H1 (cell line): ENCODE measurements around the gene KCNQ2. TPM values are rescaled to one million over a fixed set of nuclear protein-coding genes. Genes with fewer than 3 reads are reported as not detected.

Experiments
- CTCF ChIA-PET: fragments of 300-600 bp; sonication (Branson Sonifier 250); formaldehyde crosslinking; loops from one replicate; lab custom pipeline; 2021; ENCODE audit not compliant: partially characterized antibody; lab: Charles Lee
- POLR2A ChIA-PET: fragments of 300-600 bp; sonication (Branson Sonifier 250); formaldehyde crosslinking; loops from one replicate; lab custom pipeline; 2021; ENCODE audit warnings: inconsistent platforms; ENCODE audit not compliant: partially characterized antibody; lab: Charles Lee
- DNase-seq, 2 experiments: peaks; one replicate each; pipeline versions ENCODE4 v3.0.0 to v3.0.0-alpha.2; 2010 to 2022; ENCODE audit warnings: low spot score in 2 of 2, low read depth in 1 of 2, mixed read lengths in 1 of 2
- FAIRE-seq: peaks from 2 replicates; lab custom pipeline; 2011; peaks lifted over from hg19 to GRCh38; lab: Jason Lieb, UNC
- H2AFZ ChIP-seq: 2 replicates; pipeline ENCODE4 v1.8.1; 2012; ENCODE audit warnings: low read length, inconsistent platforms
- H2AK5ac ChIP-seq: 2 replicates; pipeline ENCODE4 v1.6.1; 2013; ENCODE audit warnings: low read depth, low read length
- H2BK120ac ChIP-seq: replicated peaks from 2 replicates; pipeline ENCODE3; 2013; ENCODE audit warnings: low read depth, low read length, inconsistent platforms
- H2BK12ac ChIP-seq: 2 replicates; pipeline ENCODE4 v1.6.1; 2013; ENCODE audit warnings: low read depth, low read length
- H2BK15ac ChIP-seq: 2 replicates; pipeline ENCODE4 v1.6.1; 2013; ENCODE audit warnings: low read length
- H2BK20ac ChIP-seq: 2 replicates; pipeline ENCODE4 v1.6.1; 2013; ENCODE audit warnings: low read length
- H2BK5ac ChIP-seq: 2 replicates; pipeline ENCODE4 v1.6.1; 2013; ENCODE audit warnings: low read depth, low read length
- H3K14ac ChIP-seq: 2 replicates; pipeline ENCODE4 v1.6.1; 2013; ENCODE audit warnings: inconsistent platforms; ENCODE audit not compliant: insufficient read length
- H3K18ac ChIP-seq: 2 replicates; pipeline ENCODE4 v1.6.1; 2013; ENCODE audit warnings: low read length; ENCODE audit errors: extremely low read depth
- H3K23ac ChIP-seq: 2 replicates; pipeline ENCODE4 v1.6.1; 2013; ENCODE audit warnings: inconsistent platforms; ENCODE audit not compliant: insufficient read length
- H3K23me2 ChIP-seq: 2 replicates; pipeline ENCODE4 v1.6.1; 2013; ENCODE audit warnings: low read depth, low read length
- H3K27ac ChIP-seq: 2 replicates; pipeline ENCODE4 v1.6.1; 2011; ENCODE audit warnings: low read depth, low read length, inconsistent platforms
- H3K27me3 ChIP-seq, 4 experiments: replicated peaks in 1 of 4; 1 replicate in 1 of 4; 2 replicates in 3 of 4; pipeline versions ENCODE4 v1.6.1 to v1.8.1; 2011 to 2013; ENCODE audit warnings: low read length in 3 of 4, mild to moderate bottlenecking in 3 of 4, inconsistent platforms in 2 of 4, mixed read lengths in 2 of 4, moderate library complexity in 1 of 4; ENCODE audit not compliant: control insufficient read depth in 3 of 4, insufficient read depth in 3 of 4; ENCODE audit errors: extremely low read depth in 1 of 4
- H3K36me3 ChIP-seq, 4 experiments: 2 replicates each; pipeline versions ENCODE4 v1.6.1 to v1.8.1; 2011 to 2013; ENCODE audit warnings: mild to moderate bottlenecking in 4 of 4, low read length in 3 of 4, moderate library complexity in 2 of 4, control low read depth in 1 of 4, inconsistent platforms in 1 of 4; ENCODE audit not compliant: insufficient read depth in 4 of 4, control insufficient read depth in 2 of 4
- H3K4ac ChIP-seq: replicated peaks from 2 replicates; pipeline ENCODE3; 2013; ENCODE audit warnings: low read length, low read depth, mixed read lengths, inconsistent platforms; ENCODE audit not compliant: insufficient read length
- H3K4me1 ChIP-seq, 4 experiments: replicated peaks in 1 of 4; 1 replicate in 1 of 4; 2 replicates in 3 of 4; pipeline versions ENCODE4 v1.6.1 to v1.8.1; 2011 to 2013; ENCODE audit warnings: low read length in 3 of 4, inconsistent platforms in 2 of 4, mixed read lengths in 1 of 4; ENCODE audit not compliant: insufficient read depth in 4 of 4, control insufficient read depth in 3 of 4
- H3K4me2 ChIP-seq, 2 experiments: 2 replicates each; pipeline versions ENCODE4 v1.6.1 to v1.8.1; 2011 to 2013; ENCODE audit warnings: low read depth in 2 of 2, low read length in 2 of 2, control low read depth in 1 of 2, inconsistent platforms in 1 of 2, mild to moderate bottlenecking in 1 of 2; ENCODE audit not compliant: insufficient read depth in 1 of 2
- H3K4me3 ChIP-seq, 4 experiments: fragments of 200-600, 300-600 bp in 1 of 4; sonication (generic), shearing (Covaris generic), sonication (Bioruptor Twin) in 1 of 4; 2 replicates each; pipeline versions ENCODE4 v1.5.1 to v1.8.1; 2011 to 2016; ENCODE audit warnings: low read length in 4 of 4, low read depth in 3 of 4, control low read depth in 2 of 4, inconsistent platforms in 2 of 4, mild to moderate bottlenecking in 2 of 4, mixed read lengths in 1 of 4, moderate library complexity in 1 of 4; ENCODE audit not compliant: insufficient read depth in 2 of 4; ENCODE audit errors: extremely low read depth in 1 of 4
- H3K56ac ChIP-seq: replicated peaks from 2 replicates; pipeline ENCODE3; 2013; ENCODE audit warnings: low read depth, mild to moderate bottlenecking, mixed read lengths, low read length, inconsistent platforms; ENCODE audit not compliant: insufficient read length
- H3K79me1 ChIP-seq: 2 replicates; pipeline ENCODE4 v1.6.1; 2013; ENCODE audit warnings: low read depth, low read length, control low read depth
- H3K79me2 ChIP-seq, 2 experiments: 2 replicates each; pipeline versions ENCODE4 v1.6.1 to v1.8.1; 2012 to 2013; ENCODE audit warnings: low read length in 2 of 2, mild to moderate bottlenecking in 2 of 2, inconsistent platforms in 1 of 2; ENCODE audit not compliant: insufficient read depth in 2 of 2, control insufficient read depth in 1 of 2
- H3K9ac ChIP-seq, 4 experiments: replicated peaks in 1 of 4; 1 replicate in 1 of 4; 2 replicates in 3 of 4; pipeline versions ENCODE4 v1.6.1 to v1.8.1; 2011 to 2013; ENCODE audit warnings: low read depth in 3 of 4, low read length in 3 of 4, control low read depth in 2 of 4, mild to moderate bottlenecking in 2 of 4, moderate library complexity in 2 of 4, inconsistent platforms in 1 of 4; ENCODE audit errors: extremely low read depth in 1 of 4
- H3K9me3 ChIP-seq, 2 experiments: 2 replicates each; pipeline versions ENCODE4 v1.6.1 to v1.8.1; 2012 to 2013; ENCODE audit warnings: mild to moderate bottlenecking in 2 of 2, moderate library complexity in 2 of 2, control low read depth in 1 of 2, inconsistent platforms in 1 of 2, low read depth in 1 of 2, low read length in 1 of 2, mixed read lengths in 1 of 2; ENCODE audit not compliant: insufficient read depth in 2 of 2
- H4K20me1 ChIP-seq, 2 experiments: replicated peaks in 1 of 2; 2 replicates each; pipeline versions ENCODE3 to v1.8.1; 2011 to 2013; ENCODE audit warnings: inconsistent platforms in 2 of 2, low read length in 2 of 2, mild to moderate bottlenecking in 1 of 2; ENCODE audit not compliant: insufficient read depth in 2 of 2, control insufficient read depth in 1 of 2
- H4K5ac ChIP-seq: 2 replicates; pipeline ENCODE4 v1.6.1; 2013; ENCODE audit warnings: low read length, low read depth, mixed read lengths, inconsistent platforms; ENCODE audit not compliant: insufficient read length
- H4K8ac ChIP-seq: 2 replicates; pipeline ENCODE4 v1.8.0; 2013; ENCODE audit warnings: mild to moderate bottlenecking, moderate library complexity, low read length, inconsistent platforms; ENCODE audit not compliant: insufficient read depth; ENCODE audit errors: extremely low read depth
- H4K91ac ChIP-seq: replicated peaks from 2 replicates; pipeline ENCODE3; 2013; ENCODE audit warnings: low read length, mixed read lengths, inconsistent platforms; ENCODE audit not compliant: insufficient read length
- CHD1 ChIP-seq: IDR thresholded peaks from 2 replicates; pipeline ENCODE4 v1.6.1; 2012; ENCODE audit warnings: low read depth, low read length, improper control_type of control experiment
- EP300 ChIP-seq, 2 experiments: IDR thresholded peaks; 1 replicate in 1 of 2; 2 replicates in 1 of 2; pipeline ENCODE4 v1.6.1; 2011 to 2012; ENCODE audit warnings: low read depth in 2 of 2, low read length in 2 of 2, mild to moderate bottlenecking in 2 of 2, borderline replicate concordance in 1 of 2, inconsistent platforms in 1 of 2, moderate library complexity in 1 of 2
- FOSL1 ChIP-seq: IDR thresholded peaks from 2 replicates; pipeline ENCODE4 v1.6.1; 2011; ENCODE audit warnings: mild to moderate bottlenecking, low read depth, low read length, moderate library complexity; ENCODE audit not compliant: insufficient read depth
- MAFK ChIP-seq: IDR thresholded peaks from 2 replicates; pipeline ENCODE4 v1.6.1; 2012; ENCODE audit warnings: low read depth, mild to moderate bottlenecking, improper control_type of control experiment, low read length
- NANOG ChIP-seq: IDR thresholded peaks from 2 replicates; pipeline ENCODE4 v1.6.1; 2011; ENCODE audit warnings: low read length, low read depth, mild to moderate bottlenecking, inconsistent platforms; ENCODE audit not compliant: insufficient read depth, poor library complexity, severe bottlenecking
- POLR2A ChIP-seq, 2 experiments: IDR thresholded peaks; 1 replicate in 1 of 2; 2 replicates in 1 of 2; pipeline ENCODE4 v1.6.1; 2011; ENCODE audit warnings: low read depth in 2 of 2, low read length in 2 of 2, mild to moderate bottlenecking in 2 of 2; ENCODE audit errors: control extremely low read depth in 1 of 2
- POLR2AphosphoS5 ChIP-seq: IDR thresholded peaks from 2 replicates; pipeline ENCODE4 v1.6.1; 2011; ENCODE audit warnings: low read depth, low read length
- SAP30 ChIP-seq: fragments of 300-600 bp; sonication (generic); IDR thresholded peaks from 2 replicates; pipeline ENCODE4 v1.7.1; 2012; ENCODE audit warnings: low read length, moderate library complexity, mild to moderate bottlenecking, inconsistent platforms; ENCODE audit not compliant: insufficient read depth, insufficient replicate concordance
- SIN3A ChIP-seq, 2 experiments: IDR thresholded peaks in 1 of 2; conservative IDR thresholded peaks in 1 of 2; 2 replicates each; pipeline ENCODE4 v1.6.1; 2011 to 2012; ENCODE audit warnings: low read length in 2 of 2, improper control_type of control experiment in 1 of 2, low read depth in 1 of 2, mild to moderate bottlenecking in 1 of 2
- SP2 ChIP-seq: IDR thresholded peaks from 2 replicates; pipeline ENCODE4 v1.6.1; 2012; ENCODE audit warnings: mild to moderate bottlenecking, low read length, inconsistent platforms
- TAF1 ChIP-seq: IDR thresholded peaks from 2 replicates; pipeline ENCODE4 v1.6.1; 2011; ENCODE audit warnings: mild to moderate bottlenecking, low read depth, low read length
- TBP ChIP-seq: IDR thresholded peaks from 2 replicates; pipeline ENCODE4 v1.6.1; 2011; ENCODE audit warnings: low read depth, low read length, improper control_type of control experiment
- WGBS, 2 experiments: shearing (Covaris generic) in 1 of 2; methylation state at CpG; one replicate each; pipeline versions ENCODE4 v1.1.6 to v1.1.7; 2013 to 2015; ENCODE audit warnings: low lambda C conversion rate in 2 of 2, mixed read lengths in 2 of 2, inconsistent platforms in 1 of 2, low coverage in 1 of 2, missing lambda C conversion rate in 1 of 2; ENCODE audit not compliant: insufficient replicate concordance in 2 of 2, insufficient coverage in 1 of 2, insufficient read length in 1 of 2; ENCODE audit errors: extremely low coverage in 1 of 2, missing lambda C conversion rate in 1 of 2; 5-methylcytosine and 5-hydroxymethylcytosine counted together
- polyA plus RNA-seq, 7 experiments: library from polyadenylated mRNA; depleted of rRNA in 3 of 7; stranded (reverse) in 5 of 7; unstranded in 2 of 7; fragments of >200 nt in 5 of 7; fragments of 200-250 nt in 2 of 7; gene quantifications; 1 replicate in 5 of 7; 2 replicates in 1 of 7; 4 replicates in 1 of 7; pipeline versions ENCODE4 v1.2.1 to v1.2.3, GENCODE V29; 2011 to 2013; ENCODE audit warnings: missing spikeins in 2 of 7, mixed read lengths in 2 of 7
- total RNA-seq: library from RNA; stranded (reverse); fragmentation: NEBNext Ultra II Directional; extraction: Animal tissue kit (Norgen Biotek cat#: 25700); gene quantifications from 2 replicates; pipeline ENCODE4 v1.2.1, GENCODE V29; 2021

The KCNQ2 gene
- total and polyA plus RNA-seq, 2 of the 8 experiments (the other 6 are each of a cell fraction or from before 2014, with no cell fraction given): 82.6 to 243 TPM

- H3K23ac ChIP-seq: peak overlapping the region; percentile 41
- H3K56ac ChIP-seq: no peak overlapping the region
- FAIRE-seq (no peak), DNase-seq (no peak)
- H3K9me3 ChIP-seq: no peaks in the 10 kb centered on the region
- peak overlapping the region; percentile 63 for H2BK15ac ChIP-seq
- H4K5ac ChIP-seq: peak overlapping the region; percentile 21
- H3K4ac ChIP-seq: peak overlapping the region; percentile 91
- 83% methylated on average over 19 of the region's 19 CpGs; no CpG with 5 or more reads in 1 of the 2 experiments for WGBS, 2 experiments
- peak overlapping the region; percentile 98; the same call in 1 of the 2 replicates for H2BK12ac ChIP-seq
- H4K91ac ChIP-seq: peak overlapping the region; percentile 85
- 0 out of 2 replicates have a peak overlapping the region, but pooled peaks have one; percentile 40 for H2BK5ac ChIP-seq
- no peak overlapping the region for H3K27ac ChIP-seq
- H4K8ac ChIP-seq: no peak overlapping the region; the same call in 1 of the 2 replicates
- ChIA-PET POLR2A (interaction anchor here (0.6 to 1.4 kb wide), 2 partner anchors 10 to 111 kb away, joined by 3 to 6 read pairs; no protein-coding TSS in a partner anchor), CTCF (interaction anchor here (1.0 to 1.6 kb wide), 2 partner anchors 13 to 94 kb away, joined by 3 to 7 read pairs; no protein-coding TSS in a partner anchor)
- peak overlapping the region; percentile 69; the same call in 1 of the 2 replicates for H2AK5ac ChIP-seq
- H3K27me3 ChIP-seq: no peaks in the 10 kb centered on the region
- H3K4me2 ChIP-seq: 0 out of 4 replicates have a peak overlapping the region, but pooled peaks of 1 of the 2 experiments have one; percentile 21
- peak overlapping the region; percentile 90 for H2BK120ac ChIP-seq
- no peaks in the 10 kb centered on the region for H3K79me2 ChIP-seq
- H2BK20ac ChIP-seq: peak overlapping the region; percentile 28; the same call in 1 of the 2 replicates
- H3K14ac ChIP-seq: no peak overlapping the region
- H2AFZ ChIP-seq: no peak overlapping the region
- H3K4me3 ChIP-seq: no peak overlapping the region
- peaks cover 0 to 15% (median 9%) of the 10 kb centered on the region in 4 experiments; a peak in 4 of 7 replicates for H3K4me1 ChIP-seq
- H3K79me1 ChIP-seq: no peaks in the 10 kb centered on the region
- H3K9ac ChIP-seq: no peak overlapping the region
- peaks cover 0 to 4% of the 10 kb centered on the region in 2 experiments for H4K20me1 ChIP-seq
- H3K36me3 ChIP-seq: no peaks in the 10 kb centered on the region
- H3K23me2 ChIP-seq: no peaks in the 10 kb centered on the region
- H3K18ac ChIP-seq: no peak overlapping the region
- TF ChIP-seq CHD1 (no peak), EP300 (IDR thresholded peaks at IDR 0.05; ENCODE audit: borderline replicate concordance in 1 of 2, low read depth in 2 of 2, low read length in 2 of 2) (no peak), FOSL1 (no peak), NANOG (no peak), POLR2AphosphoS5 (no peak), POLR2A (IDR thresholded peaks at IDR 0.05; ENCODE audit: control extremely low read depth in 1 of 2, low read depth in 2 of 2, low read length in 2 of 2) (no peak), TAF1 (no peak), SAP30 (no peak), MAFK (no peak), SP2 (no peak), SIN3A (conservative IDR thresholded peaks at IDR 0.05 in 1 of 2, IDR thresholded peaks at IDR 0.05 in 1 of 2; ENCODE audit: low read depth in 1 of 2, low read length in 2 of 2) (no peak), TBP (no peak)
These were observed 68.9 kb downstream of the KCNQ2 start for GRCh38 chr20:63403403-63404105.
